Right renal cortex interstitium (tissue), 3 donors: ENCODE data around the gene CATSPER2. TPM values are rescaled to one million over a fixed set of nuclear protein-coding genes. Genes with fewer than 3 reads are reported as not detected.
"Not testable (repeated sequence)": the region's sequence is repeated elsewhere in the genome, so short reads cannot be mapped to it uniquely, and the experiment has no call there.

Experiments
- DNase-seq, 3 donors: peaks; one replicate each; pipeline ENCODE4 v3.0.0-alpha.2; 2013; ENCODE audit warnings: low read depth in 3 of 3, low spot score in 2 of 3
- polyA plus RNA-seq, 3 donors: library from polyadenylated mRNA; unstranded; fragments of 120-200 nt; gene quantifications; one replicate each; pipeline ENCODE4 v1.2.1, GENCODE V29; 2013; ENCODE audit not compliant: insufficient read length in 3 of 3

The CATSPER2 gene
- polyA plus RNA-seq, 3 donors = 1.5 to 4.0 (median 3.6) TPM

GRCh38 chr15:43593328-43594190, 55.1 kb downstream of the CATSPER2 start, which contains the start of gene CKMT1B:
CKMT1B (plus strand) TSS chr15:43594027; CDS start chr15:43594219, 192 bp downstream.
- not testable (repeated sequence) for DNase-seq

GRCh38 chr15:43592841-43593240, 55.8 kb downstream of the CATSPER2 start:
- DNase-seq = not testable (repeated sequence)

GRCh38 chr15:43589778-43590466, 58.7 kb downstream of the CATSPER2 start, which contains the start of gene PPIP5K1:
PPIP5K1 (minus strand) TSS chr15:43590208; CDS start chr15:43584504, 5,704 bp downstream.
- DNase-seq = not testable (repeated sequence)

Other genes starting within 250 kb of the CATSPER2 start
- 10 to 100 TPM; 72.8 to 87.3 (median 77.7) TPM for gene TP53BP1, start 155.7 kb downstream of the CATSPER2 start, polyA plus RNA-seq
- gene MAP1A, start 131.2 kb downstream of the CATSPER2 start, polyA plus RNA-seq = 1 to 10 TPM; 7.5 to 8.7 (median 8.4) TPM
- 10 to 100 TPM; 18.6 to 23.0 (median 22.3) TPM for gene PPIP5K1, start 58.6 kb downstream of the CATSPER2 start, polyA plus RNA-seq
- 1 to 10 TPM; 1.6 to 4.0 (median 2.6) TPM for gene CKMT1B, start 54.8 kb downstream of the CATSPER2 start, polyA plus RNA-seq
- gene STRC, start 30.0 kb downstream of the CATSPER2 start, polyA plus RNA-seq = under 1 TPM; 0.28 to 0.59 (median 0.47) TPM
- gene CKMT1A, start 45.0 kb upstream of the CATSPER2 start, polyA plus RNA-seq = 1 to 10 TPM; 1.0 to 3.8 (median 1.9) TPM
- 100 to 1,000 TPM; 624 to 664 (median 661) TPM for gene PDIA3, start 97.6 kb upstream of the CATSPER2 start, polyA plus RNA-seq
- 1 to 10 TPM; 3.9 to 4.6 (median 4.1) TPM for gene ELL3, start 128.1 kb upstream of the CATSPER2 start, polyA plus RNA-seq
- gene SERF2, start 143.5 kb upstream of the CATSPER2 start, polyA plus RNA-seq = 100 to 1,000 TPM; 559 to 719 (median 653) TPM
- under 1 TPM in 1 of 3 donors, not detected in 2; 0.23 TPM for gene SERINC4, start 151.4 kb upstream of the CATSPER2 start, polyA plus RNA-seq
- 10 to 100 TPM; 13.5 to 17.2 (median 16.9) TPM for gene HYPK, start 151.8 kb upstream of the CATSPER2 start, polyA plus RNA-seq
- gene MFAP1, start 175.8 kb upstream of the CATSPER2 start, polyA plus RNA-seq = 10 to 100 TPM; 74.1 to 81.8 (median 75.2) TPM
- gene WDR76, start 178.2 kb upstream of the CATSPER2 start, polyA plus RNA-seq = 10 to 100 TPM; 13.3 to 19.4 (median 16.8) TPM